GM20000 (cell line): ENCODE data around the gene ZMYM2.

ENCODE experiments used
- DNase-seq: peaks from one replicate; pipeline ENCODE4 v3.0.0; 2012; ENCODE audit warnings: low spot score
- CTCF ChIP-seq: IDR thresholded peaks from 2 replicates; pipeline ENCODE4 v1.5.1; 2012; ENCODE audit warnings: mild to moderate bottlenecking, control low read depth; ENCODE audit errors: extremely low read depth, missing control alignments

Gene ZMYM2

DNA sequence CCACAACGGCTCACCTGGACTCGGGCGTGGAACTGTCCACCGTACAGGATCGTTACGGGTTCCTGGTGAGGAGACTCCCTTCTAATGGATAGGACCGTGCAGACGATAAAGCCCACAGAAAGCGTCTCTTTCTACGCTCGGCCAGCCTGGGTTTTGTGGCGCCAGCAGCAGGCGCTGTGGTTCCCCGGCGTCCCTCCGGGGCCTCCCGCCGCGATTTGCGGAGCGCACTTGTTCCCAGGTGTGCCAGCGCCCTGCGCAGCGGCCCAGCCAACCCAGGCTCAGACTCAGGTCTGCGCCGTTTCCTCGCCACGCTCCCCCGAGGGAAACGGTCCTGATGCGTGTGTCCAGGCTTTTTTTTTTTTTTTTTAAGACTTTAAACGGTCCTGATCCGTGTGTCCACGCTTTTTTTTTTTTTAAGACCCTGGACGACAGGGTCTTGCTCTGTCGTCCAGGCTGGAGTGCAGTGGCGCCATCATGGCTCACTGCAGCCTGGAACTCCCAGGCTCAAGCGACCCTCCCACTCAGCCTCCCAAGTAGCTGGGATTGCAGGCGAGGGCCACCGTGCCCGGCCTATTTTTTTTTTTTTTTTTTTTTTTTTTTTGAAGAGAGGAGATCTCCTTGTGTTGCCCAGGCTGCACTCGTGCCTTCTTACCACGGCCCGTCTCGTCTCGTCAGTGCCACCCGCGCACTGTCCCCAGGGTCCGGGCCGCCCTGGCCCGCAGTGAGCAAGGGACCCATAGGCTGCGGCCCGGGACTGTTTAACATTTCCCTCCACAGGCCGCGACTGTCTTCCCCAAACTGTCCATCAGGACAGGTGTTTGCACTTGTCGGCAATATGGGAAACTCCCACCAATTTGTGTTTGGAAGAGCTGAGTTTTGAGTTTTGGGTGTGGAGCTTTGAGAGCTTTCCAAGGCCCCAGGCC is 178.5 kb downstream of the ZMYM2 start:
- peak; percentile 77 for DNase-seq
- peak; percentile 53 for TF ChIP-seq CTCF

DNA sequence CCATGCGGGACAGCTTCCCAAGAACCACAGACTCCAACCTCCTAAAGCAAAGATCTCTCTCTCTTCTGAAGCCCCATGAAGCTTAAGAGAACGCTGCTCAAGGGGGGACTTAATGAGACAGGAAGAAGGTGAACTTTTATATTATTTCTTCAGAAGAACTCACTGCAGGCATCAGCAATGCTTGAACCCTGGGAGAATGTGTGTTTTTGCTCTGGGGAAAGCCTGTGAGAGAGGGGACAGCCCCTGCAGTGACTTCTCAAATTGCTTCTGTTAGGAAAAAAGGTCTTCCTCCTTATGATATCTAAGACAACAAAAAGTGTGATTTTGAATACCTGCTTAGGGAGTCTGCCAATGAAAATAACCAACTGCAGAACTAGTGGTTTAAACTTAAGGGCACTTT is 179.3 kb downstream of the ZMYM2 start:
- no peak for DNase-seq
- TF ChIP-seq CTCF: no peak

DNA sequence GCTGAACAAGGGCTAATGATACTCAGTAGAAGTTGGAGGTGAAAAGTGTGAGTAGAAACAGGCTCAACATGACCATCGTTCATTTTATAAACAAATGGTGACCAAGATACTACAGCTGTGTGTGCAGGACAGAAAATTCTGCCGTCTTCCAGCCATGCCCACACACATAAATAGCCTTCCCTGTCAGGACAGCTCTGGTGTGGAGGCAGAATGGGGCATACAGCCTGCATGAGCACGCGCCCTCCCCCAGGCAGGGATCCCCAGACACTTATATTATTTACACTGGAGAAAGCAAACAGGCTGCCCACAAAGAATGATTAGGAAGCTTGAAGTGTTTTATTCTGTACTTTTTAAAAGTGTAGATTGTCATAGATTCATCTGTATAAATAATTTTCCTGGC is 182.0 kb downstream of the ZMYM2 start:
- no peak for DNase-seq
- no peak for TF ChIP-seq CTCF
